Neural cell (in vitro differentiated cells): ENCODE results near the gene MYOZ1. TPM values are rescaled to one million over a fixed set of nuclear protein-coding genes. Genes with fewer than 3 reads are reported as not detected.

Source experiments
- H2AFZ ChIP-seq: fragments of 200-600, 300-800 bp; sonication (generic), shearing (Covaris generic); 2 replicates; pipeline ENCODE4 v1.6.0; 2014; ENCODE audit warnings: low read depth, mild to moderate bottlenecking, antibody characterized with exemption, low read length, moderate library complexity
- H3F3A ChIP-seq: fragments of 200-600 bp; shearing (Covaris generic); 2 replicates; pipeline ENCODE4 v1.6.1; 2016; ENCODE audit warnings: mild to moderate bottlenecking, moderate library complexity, mixed read lengths, antibody characterized with exemption, low read length; ENCODE audit not compliant: insufficient read depth, poor library complexity, severe bottlenecking
- H3K27ac ChIP-seq: fragments of 200-600, 300-800 bp; sonication (generic), shearing (Covaris generic); 2 replicates; pipeline ENCODE4 v1.5.1; 2014; ENCODE audit warnings: mild to moderate bottlenecking, low read length, moderate library complexity
- H3K27me3 ChIP-seq: fragments of 300-800, 200-600 bp; sonication (generic), shearing (Covaris generic); 2 replicates; pipeline ENCODE4 v1.6.0; 2014; ENCODE audit warnings: mild to moderate bottlenecking, low read depth, low read length, moderate library complexity; ENCODE audit not compliant: insufficient read depth
- H3K36me3 ChIP-seq: fragments of 300-800, 200-600 bp; sonication (generic), shearing (Covaris generic); 2 replicates; pipeline ENCODE4 v1.5.1; 2014; ENCODE audit warnings: mild to moderate bottlenecking, antibody characterized with exemption, low read length, moderate library complexity; ENCODE audit not compliant: insufficient read depth
- H3K4me2 ChIP-seq: fragments of 300-800, 200-600 bp; sonication (generic), shearing (Covaris generic); 2 replicates; pipeline ENCODE4 v1.6.0; 2014; ENCODE audit warnings: mild to moderate bottlenecking, low read length
- H3K4me3 ChIP-seq: fragments of 300-800, 200-600 bp; sonication (generic), shearing (Covaris generic); 2 replicates; pipeline ENCODE4 v1.5.1; 2014; ENCODE audit warnings: mild to moderate bottlenecking, low read length, moderate library complexity
- H3K79me2 ChIP-seq: fragments of 200-600 bp; shearing (Covaris generic); replicated peaks from 2 replicates; pipeline ENCODE4 v1.6.0; 2014; ENCODE audit warnings: mild to moderate bottlenecking, low read length, moderate library complexity; ENCODE audit not compliant: insufficient read depth
- H3K9ac ChIP-seq: fragments of 300-800, 200-600 bp; sonication (generic), shearing (Covaris generic); 2 replicates; pipeline ENCODE4 v1.6.1; 2016; ENCODE audit warnings: mild to moderate bottlenecking, low read length, mixed read lengths
- H3K9me2 ChIP-seq: fragments of 200-600 bp; shearing (Covaris generic); 2 replicates; pipeline ENCODE4 v1.6.1; 2016; ENCODE audit warnings: mild to moderate bottlenecking, low read length, mixed read lengths; ENCODE audit not compliant: insufficient read depth
- H3K9me3 ChIP-seq: fragments of 200-600, 300-800 bp; sonication (generic), shearing (Covaris generic); 2 replicates; pipeline ENCODE4 v1.6.1; 2016; ENCODE audit warnings: mild to moderate bottlenecking, mixed run types, low read length, moderate library complexity, mixed read lengths
- H4K20me1 ChIP-seq: fragments of 200-600 bp; shearing (Covaris generic); 2 replicates; pipeline ENCODE4 v1.6.1; 2016; ENCODE audit warnings: mild to moderate bottlenecking, mixed run types; ENCODE audit not compliant: insufficient read depth
- EP300 ChIP-seq: fragments of 450-650 bp; conservative IDR thresholded peaks from 2 replicates; pipeline ENCODE4 v1.6.1; 2014; ENCODE audit warnings: antibody characterized with exemption, mild to moderate bottlenecking, moderate library complexity; ENCODE audit not compliant: poor library complexity, severe bottlenecking
- EZH2 ChIP-seq: fragments of 200-600, 300-800 bp; shearing (Covaris generic), sonication (generic); IDR thresholded peaks from 2 replicates; pipeline ENCODE4 v1.6.1; 2014; ENCODE audit warnings: antibody characterized with exemption, low read length, borderline replicate concordance, mild to moderate bottlenecking; ENCODE audit not compliant: insufficient read depth, poor library complexity, severe bottlenecking
- MXI1 ChIP-seq: fragments of 450-650 bp; conservative IDR thresholded peaks from 2 replicates; pipeline ENCODE4 v1.6.1; 2014; ENCODE audit warnings: antibody characterized with exemption, mild to moderate bottlenecking; ENCODE audit not compliant: poor library complexity, severe bottlenecking
- POLR2AphosphoS5 ChIP-seq: IDR thresholded peaks from 2 replicates; pipeline ENCODE4 v1.6.1; 2012
- RAD21 ChIP-seq: fragments of 450-650 bp; conservative IDR thresholded peaks from 2 replicates; pipeline ENCODE4 v1.6.1; 2014; ENCODE audit warnings: antibody characterized with exemption, mild to moderate bottlenecking, moderate library complexity
- REST ChIP-seq: IDR thresholded peaks from 2 replicates; pipeline ENCODE4 v1.6.1; 2012; ENCODE audit warnings: borderline replicate concordance
- SMC3 ChIP-seq: fragments of 450-650 bp; conservative IDR thresholded peaks from 2 replicates; pipeline ENCODE4 v1.6.1; 2014; ENCODE audit warnings: antibody characterized with exemption, mild to moderate bottlenecking, moderate library complexity; ENCODE audit not compliant: poor library complexity
- TAF1 ChIP-seq: IDR thresholded peaks from 2 replicates; pipeline ENCODE4 v1.6.1; 2012; ENCODE audit warnings: low read depth
- polyA plus RNA-seq: library from polyadenylated mRNA; depleted of rRNA; stranded (reverse); fragments of >200 nt; gene quantifications from 2 replicates; pipeline ENCODE4 v1.2.3, GENCODE V29; 2014
- TF ChIP-seq, protein P1 (sequence below): fragments of 450-650 bp; IDR thresholded peaks from 2 replicates; pipeline ENCODE4 v1.5.1; 2014; ENCODE audit warnings: antibody characterized with exemption, mild to moderate bottlenecking, moderate library complexity; ENCODE audit not compliant: poor library complexity, severe bottlenecking

Gene MYOZ1
- polyA plus RNA-seq, 1 donor from 2014 or later: 0.61 TPM

GRCh38 chr10:73655990-73656298 is 14.7 kb upstream of the MYOZ1 start, which contains the start of gene SYNPO2L:
Gene SYNPO2L (minus strand): TSS chr10:73656029. CDS start chr10:73655922, 107 bp downstream.
- Histone ChIP-seq H3K79me2 (no peaks in the 10 kb centered on the region), H3K27me3 (no peaks in the 10 kb centered on the region), H2AFZ (no peak within 1 kb of the TSS), H4K20me1 (no peaks in the 10 kb centered on the region), H3F3A (no peaks in the 10 kb centered on the region), H3K4me3 (no peak within 1 kb of the TSS), H3K4me2 (no peak within 1 kb of the TSS), H3K9me2 (no peaks in the 10 kb centered on the region), H3K9ac (no peak within 1 kb of the TSS), H3K36me3 (no peaks in the 10 kb centered on the region), H3K9me3 (no peaks in the 10 kb centered on the region), H3K27ac (no peak within 1 kb of the TSS)
- TF ChIP-seq RAD21 (no peak), TAF1 (no peak), SMC3 (no peak), POLR2AphosphoS5 (no peak), MXI1 (no peak), EZH2 (no peak), REST (no peak), EP300 (no peak)
- TF ChIP-seq, protein P1, sequence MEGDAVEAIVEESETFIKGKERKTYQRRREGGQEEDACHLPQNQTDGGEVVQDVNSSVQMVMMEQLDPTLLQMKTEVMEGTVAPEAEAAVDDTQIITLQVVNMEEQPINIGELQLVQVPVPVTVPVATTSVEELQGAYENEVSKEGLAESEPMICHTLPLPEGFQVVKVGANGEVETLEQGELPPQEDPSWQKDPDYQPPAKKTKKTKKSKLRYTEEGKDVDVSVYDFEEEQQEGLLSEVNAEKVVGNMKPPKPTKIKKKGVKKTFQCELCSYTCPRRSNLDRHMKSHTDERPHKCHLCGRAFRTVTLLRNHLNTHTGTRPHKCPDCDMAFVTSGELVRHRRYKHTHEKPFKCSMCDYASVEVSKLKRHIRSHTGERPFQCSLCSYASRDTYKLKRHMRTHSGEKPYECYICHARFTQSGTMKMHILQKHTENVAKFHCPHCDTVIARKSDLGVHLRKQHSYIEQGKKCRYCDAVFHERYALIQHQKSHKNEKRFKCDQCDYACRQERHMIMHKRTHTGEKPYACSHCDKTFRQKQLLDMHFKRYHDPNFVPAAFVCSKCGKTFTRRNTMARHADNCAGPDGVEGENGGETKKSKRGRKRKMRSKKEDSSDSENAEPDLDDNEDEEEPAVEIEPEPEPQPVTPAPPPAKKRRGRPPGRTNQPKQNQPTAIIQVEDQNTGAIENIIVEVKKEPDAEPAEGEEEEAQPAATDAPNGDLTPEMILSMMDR: no peak

- H3K4me2 ChIP-seq: no peak overlapping the region
- no peaks in the 10 kb centered on the region for H3K27me3 ChIP-seq
- H3K9me3 ChIP-seq: no peaks in the 10 kb centered on the region
- H3F3A ChIP-seq: no peaks in the 10 kb centered on the region
- no peaks in the 10 kb centered on the region for H3K79me2 ChIP-seq
- TF ChIP-seq RAD21: no peak
- TF ChIP-seq SMC3: no peak
- TF ChIP-seq, protein P1: no peak
- TF ChIP-seq TAF1: no peak
- TF ChIP-seq MXI1: no peak
- no peak for TF ChIP-seq REST
- no peak for TF ChIP-seq POLR2AphosphoS5
- TF ChIP-seq EP300: no peak
- TF ChIP-seq EZH2: no peak
- H3K27ac ChIP-seq: no peak overlapping the region
- no peak overlapping the region for H3K4me3 ChIP-seq
- H3K9me2 ChIP-seq: no peaks in the 10 kb centered on the region
- H3K36me3 ChIP-seq: no peaks in the 10 kb centered on the region
- no peak overlapping the region for H3K9ac ChIP-seq
- no peaks in the 10 kb centered on the region for H4K20me1 ChIP-seq
- H2AFZ ChIP-seq: no peak overlapping the region
These were observed 14.1 kb upstream of the MYOZ1 start for GRCh38 chr10:73655257-73655989.
